ENCODE measurements around the gene LDLRAD3. TPM values are rescaled to one million over a fixed set of nuclear protein-coding genes. Genes with fewer than 3 reads are reported as not detected.

Gene LDLRAD3
- total RNA-seq, 1 donor from 2014 or later, result 8.6 TPM

DNA sequence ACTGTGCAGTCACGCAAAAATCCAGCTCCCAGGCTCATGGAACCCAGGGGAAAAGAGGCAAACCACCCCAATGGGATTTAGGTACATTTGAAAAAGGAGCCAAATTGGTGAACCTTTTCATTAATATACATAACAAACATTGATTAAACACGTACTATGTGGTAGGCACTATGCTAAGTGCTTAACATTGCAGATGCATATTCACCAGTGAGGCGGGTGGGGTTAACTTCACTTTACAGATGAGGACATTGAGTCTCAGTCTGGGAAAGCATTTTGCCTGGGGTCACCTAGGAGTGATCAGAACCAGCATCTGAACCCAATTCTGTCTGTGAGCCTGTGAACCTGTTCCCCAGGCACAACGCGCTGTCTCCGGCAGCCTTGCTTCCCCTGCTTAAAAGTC, 199.0 kb downstream of the LDLRAD3 start:
- no peak for TF ChIP-seq CTCF (IDR thresholded peaks at IDR 0.05)
- Mint-ChIP-seq H3K4me3 (ENCODE audit: unreplicated experiment) (no peak overlapping the region), H3K27me3 (ENCODE audit: low read depth) (no peaks in the 10 kb centered on the region), H3K36me3 (ENCODE audit: low read depth) (no peaks in the 10 kb centered on the region), H3K9me3 (ENCODE audit: low read depth) (no peaks in the 10 kb centered on the region), H3K4me1 (ENCODE audit: low read depth) (peaks cover 17% of the 10 kb centered on the region), H3K27ac (ENCODE audit: unreplicated experiment) (no peak overlapping the region)
- DNase-seq (ENCODE audit: low spot score), result no peak

- Mint-ChIP-seq H3K4me1 (ENCODE audit: low read depth) (peaks cover 44% of the 10 kb centered on the region), H3K36me3 (ENCODE audit: low read depth) (no peaks in the 10 kb centered on the region), H3K9me3 (ENCODE audit: low read depth) (peaks cover 2% of the 10 kb centered on the region), H3K27me3 (ENCODE audit: low read depth) (no peaks in the 10 kb centered on the region), H3K27ac (ENCODE audit: unreplicated experiment) (peak overlapping the region; percentile 78), H3K4me3 (ENCODE audit: unreplicated experiment) (no peak overlapping the region)
- DNase-seq (ENCODE audit: low spot score), result no peak
- TF ChIP-seq CTCF (IDR thresholded peaks at IDR 0.05), result no peak
These were observed 202.6 kb downstream of the LDLRAD3 start for GRCh38 chr11:36146437-36146836.

- no peaks in the 10 kb centered on the region for H3K27me3 Mint-ChIP-seq (ENCODE audit: low read depth)
- DNase-seq (ENCODE audit: low spot score), result no peak
- no peaks in the 10 kb centered on the region for H3K36me3 Mint-ChIP-seq (ENCODE audit: low read depth)
- H3K9me3 Mint-ChIP-seq (ENCODE audit: low read depth), result peaks cover 2% of the 10 kb centered on the region
- no peak overlapping the region for H3K4me3 Mint-ChIP-seq (ENCODE audit: unreplicated experiment)
- peaks cover 41% of the 10 kb centered on the region for H3K4me1 Mint-ChIP-seq (ENCODE audit: low read depth)
- no peak for TF ChIP-seq CTCF (IDR thresholded peaks at IDR 0.05)
- no peak overlapping the region for H3K27ac Mint-ChIP-seq (ENCODE audit: unreplicated experiment)
These were observed 203.6 kb downstream of the LDLRAD3 start for GRCh38 chr11:36147491-36147890.

DNA sequence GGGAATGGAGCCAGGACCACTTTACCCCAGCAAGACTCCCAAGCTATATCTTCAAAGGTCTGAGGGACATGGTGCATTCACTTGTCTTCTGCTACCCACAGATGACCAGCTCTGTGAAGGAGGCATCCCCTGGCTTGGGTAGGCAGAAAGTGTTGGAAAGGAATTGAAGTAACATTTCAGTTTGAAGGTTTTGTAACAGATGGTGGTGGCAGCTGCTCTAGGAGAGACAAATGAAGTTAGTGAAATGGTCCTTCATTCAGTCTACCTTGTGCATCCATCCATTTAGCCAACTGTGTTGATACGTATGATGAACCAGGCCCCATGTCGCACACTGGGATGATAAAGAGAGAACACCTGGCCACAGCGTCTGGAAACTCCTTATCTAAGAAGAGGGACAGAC, 204.8 kb downstream of the LDLRAD3 start:
- no peak for DNase-seq (ENCODE audit: low spot score)
- Mint-ChIP-seq H3K4me1 (ENCODE audit: low read depth) (peaks cover 47% of the 10 kb centered on the region), H3K9me3 (ENCODE audit: low read depth) (peaks cover 2% of the 10 kb centered on the region), H3K27ac (ENCODE audit: unreplicated experiment) (peak overlapping the region; percentile 25), H3K4me3 (ENCODE audit: unreplicated experiment) (no peak overlapping the region), H3K36me3 (ENCODE audit: low read depth) (no peaks in the 10 kb centered on the region), H3K27me3 (ENCODE audit: low read depth) (no peaks in the 10 kb centered on the region)
- no peak for TF ChIP-seq CTCF (IDR thresholded peaks at IDR 0.05)

- H3K27ac Mint-ChIP-seq (ENCODE audit: unreplicated experiment), result peak overlapping the region; percentile 91
- H3K36me3 Mint-ChIP-seq (ENCODE audit: low read depth), result no peaks in the 10 kb centered on the region
- peaks cover 2% of the 10 kb centered on the region for H3K9me3 Mint-ChIP-seq (ENCODE audit: low read depth)
- peak; percentile 80 for TF ChIP-seq CTCF (IDR thresholded peaks at IDR 0.05)
- no peak for DNase-seq (ENCODE audit: low spot score)
- peaks cover 47% of the 10 kb centered on the region for H3K4me1 Mint-ChIP-seq (ENCODE audit: low read depth)
- H3K27me3 Mint-ChIP-seq (ENCODE audit: low read depth), result no peaks in the 10 kb centered on the region
- no peak overlapping the region for H3K4me3 Mint-ChIP-seq (ENCODE audit: unreplicated experiment)
These were observed 205.8 kb downstream of the LDLRAD3 start for GRCh38 chr11:36149538-36150242.
